Measurements from ENCODE around the gene ZIC1.

ZIC1 gene

DNA sequence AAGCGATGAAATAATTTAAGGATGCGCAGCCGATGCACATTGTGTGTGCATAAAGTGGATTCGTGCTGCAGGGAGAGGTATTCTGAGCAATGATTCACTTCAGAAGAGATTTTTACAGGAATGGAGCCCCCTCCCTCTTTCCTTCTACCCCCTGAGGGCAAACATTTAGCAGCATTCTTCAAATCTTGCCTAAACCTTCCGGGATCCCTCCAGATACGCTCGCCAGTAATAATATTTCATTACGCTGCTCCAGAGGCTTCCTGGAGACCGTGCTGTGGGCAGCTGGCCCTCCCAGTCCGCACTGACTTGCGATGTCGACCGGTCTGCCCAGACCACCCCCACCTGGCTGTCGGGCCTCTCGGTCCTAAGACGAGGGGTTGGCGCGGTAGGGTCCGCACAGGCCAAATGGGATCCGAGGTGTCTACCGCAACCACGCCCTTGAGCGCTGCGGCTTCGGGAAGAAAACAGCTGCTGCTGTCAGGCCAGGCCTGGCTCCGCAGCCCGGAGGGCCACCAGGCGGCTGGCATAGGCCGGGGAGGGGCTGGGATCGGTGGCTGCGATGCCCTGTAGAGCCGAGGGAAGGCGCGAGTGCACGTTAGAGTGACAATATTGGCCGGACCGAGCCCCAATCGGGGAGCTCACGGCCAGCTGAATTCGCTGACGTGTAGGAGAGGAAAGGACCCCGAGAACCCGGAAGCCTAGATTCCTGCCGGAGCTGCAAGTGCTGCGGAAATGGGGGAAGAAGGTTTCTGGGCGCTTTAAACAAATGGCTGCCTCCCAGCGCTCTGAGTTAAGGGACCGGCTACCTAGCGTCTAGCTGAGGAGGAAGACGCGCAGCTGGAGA, 17.2 kb upstream of the ZIC1 start:
- Histone ChIP-seq H3K4me3 (ENCODE audit: low read length) (peak overlapping the region; percentile 70), H3K27me3 (ENCODE audit: insufficient read depth, low read length) (peaks cover 100% of the 10 kb centered on the region), H3K4me1 (ENCODE audit: insufficient read depth, low read length) (peaks cover 16% of the 10 kb centered on the region; the same call in 1 of the 2 replicates)

DNA sequence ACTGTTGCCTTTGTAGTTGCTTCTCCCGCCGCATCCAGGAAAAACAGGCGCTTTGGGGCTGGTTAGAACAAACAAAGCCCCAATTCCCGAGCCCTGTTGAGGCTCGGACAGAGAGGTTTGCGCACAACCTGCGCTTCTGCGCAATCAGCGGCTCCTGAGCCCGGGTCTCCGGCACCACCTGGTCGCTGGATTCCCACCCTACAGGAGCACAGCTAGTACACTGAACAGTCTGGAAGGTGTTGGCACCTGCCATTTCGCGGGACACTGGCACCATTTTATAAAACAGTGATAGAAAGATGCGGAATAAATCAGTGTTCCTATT, 16.6 kb upstream of the ZIC1 start:
- H3K27me3 ChIP-seq (ENCODE audit: insufficient read depth, low read length), result peaks cover 100% of the 10 kb centered on the region
- H3K9ac ChIP-seq (ENCODE audit: low read depth, low read length), result peak overlapping the region; percentile 67; the same call in 1 of the 2 replicates
- peak overlapping the region; percentile 70 for H3K4me3 ChIP-seq (ENCODE audit: low read length)
- H3K4me1 ChIP-seq (ENCODE audit: insufficient read depth, low read length), result peaks cover 14% of the 10 kb centered on the region; the same call in 1 of the 2 replicates
- no peaks in the 10 kb centered on the region; the same call in 1 of the 2 replicates for H3K9me3 ChIP-seq (ENCODE audit: insufficient read depth, low read depth, low read length)
- no peak overlapping the region for H3K27ac ChIP-seq (ENCODE audit: low read length)
- H3K36me3 ChIP-seq (ENCODE audit: insufficient read depth, low read depth, low read length), result no peaks in the 10 kb centered on the region

More for the DNA sequence above, 17.2 kb upstream of the ZIC1 start:
- H3K27ac ChIP-seq (ENCODE audit: low read length), result no peak overlapping the region
- H3K9ac ChIP-seq (ENCODE audit: low read depth, low read length), result peak overlapping the region; percentile 67; the same call in 1 of the 2 replicates
- no peaks in the 10 kb centered on the region for H3K36me3 ChIP-seq (ENCODE audit: insufficient read depth, low read depth, low read length)
- H3K9me3 ChIP-seq (ENCODE audit: insufficient read depth, low read depth, low read length), result no peaks in the 10 kb centered on the region; the same call in 1 of the 2 replicates

DNA sequence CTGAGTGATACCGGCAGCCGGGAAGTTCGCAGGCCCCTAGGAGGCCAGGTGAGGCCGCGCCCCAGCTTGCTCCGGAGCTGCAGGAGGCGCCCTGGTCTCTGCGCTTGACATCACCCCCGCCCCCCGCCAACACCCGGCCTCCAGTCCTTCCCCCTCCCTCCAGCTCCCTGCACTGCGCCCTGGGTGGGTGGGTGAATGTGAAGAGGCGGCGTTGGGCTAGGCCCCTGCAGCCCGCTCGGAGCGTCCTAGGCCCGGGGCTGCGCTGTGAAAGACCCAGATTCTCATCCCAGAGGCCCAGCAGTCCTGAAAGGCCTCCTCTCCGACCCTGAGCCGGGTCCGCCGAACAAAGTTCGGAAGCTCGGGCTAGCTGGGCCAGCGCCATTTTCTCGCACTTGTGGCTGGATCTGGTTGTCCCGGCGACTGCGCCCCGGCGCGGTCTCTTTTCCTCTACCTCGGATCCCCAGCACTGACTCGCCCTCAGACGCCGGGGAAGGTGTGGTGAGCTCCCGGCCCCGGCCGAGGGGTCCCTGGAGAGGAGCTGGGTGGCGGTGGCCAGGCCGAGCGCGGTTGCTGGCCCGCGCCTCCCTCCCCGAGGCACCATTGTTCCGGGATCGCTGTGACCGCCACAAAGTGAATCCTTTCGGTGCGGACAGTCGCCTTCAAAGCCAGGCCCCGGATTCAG, 15.8 kb upstream of the ZIC1 start:
- Histone ChIP-seq H3K36me3 (ENCODE audit: insufficient read depth, low read depth, low read length) (no peaks in the 10 kb centered on the region), H3K9ac (ENCODE audit: low read depth, low read length) (peak overlapping the region; percentile 67; the same call in 1 of the 2 replicates), H3K27ac (ENCODE audit: low read length) (no peak overlapping the region), H3K4me3 (ENCODE audit: low read length) (peak overlapping the region; percentile 70), H3K9me3 (ENCODE audit: insufficient read depth, low read depth, low read length) (no peaks in the 10 kb centered on the region; the same call in 1 of the 2 replicates), H3K4me1 (ENCODE audit: insufficient read depth, low read length) (peaks cover 6% of the 10 kb centered on the region; the same call in 1 of the 2 replicates), H3K27me3 (ENCODE audit: insufficient read depth, low read length) (peaks cover 100% of the 10 kb centered on the region)

DNA sequence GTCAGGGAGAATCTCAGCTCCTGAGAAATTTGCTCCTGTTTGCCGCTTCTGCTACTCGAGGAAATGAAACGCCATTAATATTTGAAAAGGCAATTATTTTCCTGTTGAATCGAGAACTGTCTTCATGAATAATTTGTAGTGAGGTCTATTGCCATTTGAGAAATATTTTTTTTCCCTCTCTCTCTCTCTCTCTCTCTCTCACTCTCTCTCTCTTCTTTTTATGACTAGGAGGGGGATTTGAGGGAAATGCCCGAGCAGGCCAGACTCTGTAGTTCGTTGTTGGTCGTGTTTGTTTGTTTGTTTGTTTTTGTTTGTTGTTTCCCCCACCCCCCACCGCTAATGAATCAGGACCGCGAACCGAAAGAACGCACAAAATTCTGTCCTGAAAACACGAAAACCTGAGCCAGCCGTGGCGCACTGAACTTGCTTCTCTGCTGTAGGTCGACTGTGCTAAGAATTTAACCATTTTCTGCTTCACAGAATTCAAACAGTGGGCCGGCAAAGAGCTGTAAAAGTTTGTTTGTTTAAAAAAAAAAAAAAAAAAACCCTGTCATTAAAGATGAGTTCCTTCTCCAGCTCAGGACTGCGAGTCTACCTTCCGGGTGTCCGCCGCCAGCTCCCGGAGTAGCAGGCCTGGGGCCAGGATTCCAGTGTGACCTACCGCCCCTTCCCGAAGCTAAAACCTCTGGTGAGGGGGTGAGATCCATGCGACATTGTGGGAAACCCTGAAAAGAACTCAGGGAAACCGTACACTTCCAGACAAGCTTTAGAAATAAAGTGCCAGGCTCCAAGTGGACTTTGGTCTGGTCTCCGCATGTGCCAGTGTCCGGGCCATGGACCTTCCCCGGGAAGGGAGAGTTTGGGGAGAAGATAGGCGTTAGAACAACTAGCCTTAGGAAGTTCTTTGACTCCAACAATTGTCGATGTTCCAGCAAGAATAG, 15.0 kb upstream of the ZIC1 start:
- Histone ChIP-seq H3K9me3 (ENCODE audit: insufficient read depth, low read depth, low read length) (no peaks in the 10 kb centered on the region; the same call in 1 of the 2 replicates), H3K27ac (ENCODE audit: low read length) (no peak overlapping the region), H3K4me3 (ENCODE audit: low read length) (peak overlapping the region; percentile 70), H3K9ac (ENCODE audit: low read depth, low read length) (peak overlapping the region; percentile 67; the same call in 1 of the 2 replicates), H3K4me1 (ENCODE audit: insufficient read depth, low read length) (peaks cover 9% of the 10 kb centered on the region; the same call in 1 of the 2 replicates), H3K36me3 (ENCODE audit: insufficient read depth, low read depth, low read length) (no peaks in the 10 kb centered on the region), H3K27me3 (ENCODE audit: insufficient read depth, low read length) (peaks cover 100% of the 10 kb centered on the region)

DNA sequence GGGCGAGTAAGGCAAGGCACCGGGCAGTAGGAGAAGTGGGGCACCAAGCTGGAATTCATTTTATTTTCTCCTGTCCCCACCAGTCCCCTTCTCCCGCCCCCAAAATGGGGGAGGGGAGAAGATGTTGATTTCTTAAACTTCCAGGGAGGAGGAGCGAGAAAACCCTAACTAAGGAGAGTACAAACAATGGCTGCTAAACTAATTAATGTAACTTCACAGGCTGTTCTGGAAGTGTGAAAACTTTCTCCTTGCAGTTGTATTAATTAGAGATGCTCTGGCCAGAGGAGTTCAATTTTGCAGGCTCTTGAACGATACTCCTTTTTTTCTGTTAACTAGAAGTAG, 14.3 kb upstream of the ZIC1 start:
- Histone ChIP-seq H3K27me3 (ENCODE audit: insufficient read depth, low read length) (peaks cover 100% of the 10 kb centered on the region), H3K27ac (ENCODE audit: low read length) (no peak overlapping the region), H3K9ac (ENCODE audit: low read depth, low read length) (peak overlapping the region; percentile 5; the same call in 1 of the 2 replicates), H3K9me3 (ENCODE audit: insufficient read depth, low read depth, low read length) (no peaks in the 10 kb centered on the region; the same call in 1 of the 2 replicates), H3K4me3 (ENCODE audit: low read length) (peak overlapping the region; percentile 70), H3K36me3 (ENCODE audit: insufficient read depth, low read depth, low read length) (no peaks in the 10 kb centered on the region), H3K4me1 (ENCODE audit: insufficient read depth, low read length) (peaks cover 7% of the 10 kb centered on the region; the same call in 1 of the 2 replicates)

DNA sequence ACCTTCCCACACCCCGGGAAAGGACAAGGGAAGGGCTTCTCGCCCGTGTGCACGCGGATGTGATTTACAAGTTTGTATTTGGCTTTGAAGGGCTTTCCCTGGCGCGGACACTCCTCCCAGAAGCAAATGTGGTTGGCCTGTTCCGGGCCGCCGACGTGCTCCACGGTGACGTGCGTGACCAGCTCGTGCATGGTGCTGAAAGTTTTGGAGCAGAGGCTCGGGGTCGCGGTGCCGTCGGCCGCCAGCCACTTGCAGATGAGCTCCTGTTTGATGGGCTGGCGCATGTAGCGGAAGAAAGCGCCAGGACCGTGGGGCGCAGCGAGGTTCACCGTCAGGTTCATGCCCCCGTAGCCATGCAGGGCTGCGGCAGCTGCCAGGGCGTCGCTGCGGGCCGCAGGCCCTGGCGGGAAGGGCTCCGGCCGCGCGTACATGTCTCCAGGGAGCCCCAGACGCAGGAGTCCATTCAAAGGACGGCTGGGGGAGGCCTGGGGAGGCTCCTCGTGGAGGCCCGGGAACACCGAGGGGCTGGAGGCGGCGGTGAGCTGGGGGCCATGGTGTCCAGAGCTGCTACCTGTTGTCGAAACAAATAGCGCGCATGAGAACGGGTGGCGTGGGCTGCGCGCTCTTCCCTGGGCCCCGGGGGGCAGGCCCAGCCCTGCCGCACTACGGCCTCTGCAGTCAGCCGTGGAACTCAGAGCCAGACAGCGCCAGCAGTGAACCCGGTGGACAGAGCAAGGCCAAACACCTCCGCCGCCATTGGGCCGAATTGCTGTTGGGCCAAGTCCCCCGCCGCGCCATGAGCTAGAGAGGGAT, 13.1 kb upstream of the ZIC1 start:
- Histone ChIP-seq H3K27me3 (ENCODE audit: insufficient read depth, low read length) (peaks cover 100% of the 10 kb centered on the region), H3K27ac (ENCODE audit: low read length) (no peak overlapping the region), H3K9ac (ENCODE audit: low read depth, low read length) (no peak overlapping the region; the same call in 1 of the 2 replicates), H3K9me3 (ENCODE audit: insufficient read depth, low read depth, low read length) (no peaks in the 10 kb centered on the region; the same call in 1 of the 2 replicates), H3K36me3 (ENCODE audit: insufficient read depth, low read depth, low read length) (no peaks in the 10 kb centered on the region), H3K4me1 (ENCODE audit: insufficient read depth, low read length) (peaks cover 9% of the 10 kb centered on the region; the same call in 1 of the 2 replicates), H3K4me3 (ENCODE audit: low read length) (peak overlapping the region; percentile 44; the same call in 1 of the 2 replicates)

DNA sequence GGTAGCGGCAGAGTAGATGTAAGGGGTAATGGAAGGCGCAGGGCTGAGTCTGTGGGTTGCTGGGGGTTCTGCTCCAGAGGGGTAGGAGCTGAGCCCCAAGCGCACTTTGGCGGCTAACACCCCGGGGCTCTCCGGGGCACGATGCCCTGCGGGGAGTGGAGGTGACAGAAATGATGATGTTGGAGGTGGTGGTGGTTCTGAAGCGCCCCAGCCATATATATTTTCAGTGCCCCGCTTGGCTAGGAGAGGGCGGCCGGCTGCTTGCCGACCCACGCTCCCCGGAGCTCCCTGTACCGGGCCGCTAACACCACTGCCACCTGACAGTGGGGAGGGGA, 12.5 kb upstream of the ZIC1 start:
- Histone ChIP-seq H3K27ac (ENCODE audit: low read length) (no peak overlapping the region), H3K9me3 (ENCODE audit: insufficient read depth, low read depth, low read length) (no peaks in the 10 kb centered on the region; the same call in 1 of the 2 replicates), H3K4me3 (ENCODE audit: low read length) (peak overlapping the region; percentile 44; the same call in 1 of the 2 replicates), H3K9ac (ENCODE audit: low read depth, low read length) (no peak overlapping the region), H3K27me3 (ENCODE audit: insufficient read depth, low read length) (peaks cover 100% of the 10 kb centered on the region), H3K4me1 (ENCODE audit: insufficient read depth, low read length) (peaks cover 14% of the 10 kb centered on the region; the same call in 1 of the 2 replicates), H3K36me3 (ENCODE audit: insufficient read depth, low read depth, low read length) (no peaks in the 10 kb centered on the region)

DNA sequence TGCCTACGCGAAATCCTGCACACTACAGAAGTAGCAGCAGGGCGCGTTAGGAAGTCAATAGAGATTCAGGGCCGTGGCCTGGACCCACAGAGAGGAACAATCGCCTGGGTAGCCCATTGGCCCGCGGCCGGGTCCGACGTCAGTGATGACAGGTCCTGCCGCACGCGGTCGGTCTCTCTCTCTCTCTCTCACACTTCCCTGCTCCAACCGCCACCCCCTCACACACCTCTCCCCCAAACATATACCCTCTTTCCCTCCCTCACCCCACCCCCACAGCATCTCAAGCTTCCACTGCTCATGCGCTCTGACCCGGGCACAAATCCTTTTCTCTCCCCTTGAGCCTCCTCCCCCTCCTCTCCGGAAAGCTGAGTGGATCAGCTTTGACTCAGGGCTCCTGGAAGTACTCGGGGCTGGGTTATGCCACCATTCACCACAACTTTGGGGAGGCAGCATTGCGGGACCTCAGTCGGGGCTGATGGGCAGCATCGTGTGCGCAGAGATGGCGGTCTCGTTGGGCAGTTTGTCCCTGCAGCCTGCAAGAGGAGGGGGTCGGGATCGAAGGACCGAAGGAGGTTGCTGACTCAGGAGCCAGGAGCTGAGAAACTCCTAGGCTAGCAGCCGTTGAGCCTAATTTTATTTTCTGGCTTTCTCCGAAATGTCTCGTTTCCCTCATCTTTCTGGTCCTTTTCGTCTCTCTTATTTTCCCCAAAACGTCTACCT, 11.8 kb upstream of the ZIC1 start:
- peak overlapping the region; percentile 71; the same call in 1 of the 2 replicates for H3K9ac ChIP-seq (ENCODE audit: low read depth, low read length)
- no peaks in the 10 kb centered on the region; the same call in 1 of the 2 replicates for H3K9me3 ChIP-seq (ENCODE audit: insufficient read depth, low read depth, low read length)
- no peaks in the 10 kb centered on the region for H3K36me3 ChIP-seq (ENCODE audit: insufficient read depth, low read depth, low read length)
- H3K4me3 ChIP-seq (ENCODE audit: low read length), result peak overlapping the region; percentile 66
- H3K27ac ChIP-seq (ENCODE audit: low read length), result no peak overlapping the region
- H3K4me1 ChIP-seq (ENCODE audit: insufficient read depth, low read length), result peaks cover 20% of the 10 kb centered on the region
- peaks cover 100% of the 10 kb centered on the region for H3K27me3 ChIP-seq (ENCODE audit: insufficient read depth, low read length)

DNA sequence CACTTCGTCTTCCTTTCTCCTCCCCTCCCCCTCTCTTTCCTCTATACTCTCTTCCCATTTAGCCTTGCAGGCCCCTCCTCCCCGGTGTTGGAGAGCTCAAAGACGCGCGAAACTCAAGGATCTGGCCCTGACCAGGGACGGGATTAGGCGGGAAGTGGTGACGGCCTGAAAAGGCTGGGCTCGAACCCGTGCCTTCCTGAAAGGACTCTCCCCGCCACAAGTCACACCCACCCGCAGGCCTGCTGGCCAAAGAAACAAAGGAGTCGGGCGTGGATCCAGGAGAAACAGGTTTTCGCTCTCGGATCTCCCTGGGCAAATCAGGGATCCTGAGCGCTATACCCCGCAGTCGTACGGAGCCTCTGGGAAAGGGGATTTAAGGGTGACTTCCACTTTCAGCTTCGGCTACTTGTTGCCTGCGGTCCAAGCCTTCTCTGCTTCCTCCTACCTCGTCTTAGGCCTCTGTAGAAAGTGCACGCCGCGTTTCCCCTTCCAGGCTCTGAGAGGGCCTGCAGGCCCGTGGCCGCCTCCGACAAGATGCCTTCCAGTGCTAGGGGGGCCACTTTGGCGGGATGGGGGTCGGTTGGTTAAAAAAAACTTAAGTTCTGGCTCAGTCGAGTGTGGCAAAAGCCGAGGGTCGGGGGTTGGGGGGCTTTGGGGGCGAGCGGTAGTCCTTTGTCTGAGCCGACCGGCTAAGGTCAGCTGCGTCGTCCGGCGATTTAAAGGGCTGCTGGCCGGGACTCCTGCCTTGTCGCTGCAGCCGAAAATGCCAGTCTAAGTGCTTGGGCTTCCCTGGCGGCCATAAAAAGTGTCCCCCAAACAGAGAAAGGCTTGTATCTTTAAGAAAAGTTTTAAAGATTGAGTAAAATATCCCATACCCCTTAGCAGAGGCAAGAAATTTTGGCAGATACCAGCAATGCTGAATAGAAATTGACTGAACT, 11.0 kb upstream of the ZIC1 start:
- Histone ChIP-seq H3K9ac (ENCODE audit: low read depth, low read length) (peak overlapping the region; percentile 71; the same call in 1 of the 2 replicates), H3K4me1 (ENCODE audit: insufficient read depth, low read length) (peaks cover 21% of the 10 kb centered on the region), H3K9me3 (ENCODE audit: insufficient read depth, low read depth, low read length) (no peaks in the 10 kb centered on the region; the same call in 1 of the 2 replicates), H3K36me3 (ENCODE audit: insufficient read depth, low read depth, low read length) (no peaks in the 10 kb centered on the region), H3K27me3 (ENCODE audit: insufficient read depth, low read length) (peaks cover 100% of the 10 kb centered on the region), H3K4me3 (ENCODE audit: low read length) (peak overlapping the region; percentile 66), H3K27ac (ENCODE audit: low read length) (no peak overlapping the region)
